WERI-Rb-1 (cell line): ENCODE data around the gene ARL5C.

Experiments
- DNase-seq: peaks from one replicate; pipeline ENCODE4 v3.0.0-alpha.2; 2020
- H3K27ac ChIP-seq: fragments of 250-450 bp; sonication (Bioruptor Pico); 2 replicates; pipeline ENCODE4 v1.5.1; 2020; ENCODE audit warnings: mild to moderate bottlenecking, moderate library complexity
- H3K27me3 ChIP-seq: fragments of 250-450 bp; sonication (Bioruptor Pico); 2 replicates; pipeline ENCODE4 v1.5.1; 2021; ENCODE audit warnings: mild to moderate bottlenecking, low read depth, moderate library complexity; ENCODE audit not compliant: insufficient read depth, severe bottlenecking
- H3K36me3 ChIP-seq: fragments of 250-450 bp; sonication (Bioruptor Pico); 2 replicates; pipeline ENCODE4 v1.5.1; 2020; ENCODE audit warnings: mild to moderate bottlenecking, moderate library complexity
- H3K4me3 ChIP-seq: 2 replicates; pipeline ENCODE4 v1.5.1; 2011; ENCODE audit warnings: low read depth, mild to moderate bottlenecking, control low read depth, low read length
- H3K9me3 ChIP-seq: fragments of 250-450 bp; sonication (Bioruptor Pico); 2 replicates; pipeline ENCODE4 v1.5.1; 2021; ENCODE audit warnings: mild to moderate bottlenecking, moderate library complexity; ENCODE audit not compliant: severe bottlenecking
- TF ChIP-seq, protein P1 (sequence below): IDR thresholded peaks from 2 replicates; pipeline ENCODE4 v1.5.1; 2011; ENCODE audit warnings: low read depth, mild to moderate bottlenecking, control low read depth, inconsistent platforms, low read length

Gene ARL5C

DNA sequence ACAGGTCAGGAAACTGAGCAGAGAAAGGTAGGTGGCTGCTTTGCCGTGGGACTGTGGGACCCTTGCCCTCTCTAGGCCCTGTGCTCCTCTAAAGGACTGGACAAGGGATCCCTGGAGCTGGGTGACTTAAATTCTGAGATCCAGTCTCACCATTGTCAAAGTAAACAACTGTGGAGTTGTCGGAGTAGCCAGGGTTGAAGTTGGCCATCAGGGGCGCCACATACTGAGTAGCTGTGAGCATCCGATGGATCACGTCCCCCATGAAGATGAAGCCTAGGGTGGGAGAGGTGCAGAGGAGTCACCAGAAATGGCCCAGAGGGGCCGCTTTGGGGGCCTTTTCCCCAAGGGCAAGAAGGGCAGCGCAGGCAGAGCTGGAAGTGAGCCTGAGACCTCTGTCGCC, 58.0 kb downstream of the ARL5C start:
- no peak for DNase-seq
- Histone ChIP-seq H3K4me3 (no peak overlapping the region), H3K27me3 (no peaks in the 10 kb centered on the region), H3K27ac (no peak overlapping the region), H3K36me3 (no peaks in the 10 kb centered on the region), H3K9me3 (no peaks in the 10 kb centered on the region)
- TF ChIP-seq, protein P1, sequence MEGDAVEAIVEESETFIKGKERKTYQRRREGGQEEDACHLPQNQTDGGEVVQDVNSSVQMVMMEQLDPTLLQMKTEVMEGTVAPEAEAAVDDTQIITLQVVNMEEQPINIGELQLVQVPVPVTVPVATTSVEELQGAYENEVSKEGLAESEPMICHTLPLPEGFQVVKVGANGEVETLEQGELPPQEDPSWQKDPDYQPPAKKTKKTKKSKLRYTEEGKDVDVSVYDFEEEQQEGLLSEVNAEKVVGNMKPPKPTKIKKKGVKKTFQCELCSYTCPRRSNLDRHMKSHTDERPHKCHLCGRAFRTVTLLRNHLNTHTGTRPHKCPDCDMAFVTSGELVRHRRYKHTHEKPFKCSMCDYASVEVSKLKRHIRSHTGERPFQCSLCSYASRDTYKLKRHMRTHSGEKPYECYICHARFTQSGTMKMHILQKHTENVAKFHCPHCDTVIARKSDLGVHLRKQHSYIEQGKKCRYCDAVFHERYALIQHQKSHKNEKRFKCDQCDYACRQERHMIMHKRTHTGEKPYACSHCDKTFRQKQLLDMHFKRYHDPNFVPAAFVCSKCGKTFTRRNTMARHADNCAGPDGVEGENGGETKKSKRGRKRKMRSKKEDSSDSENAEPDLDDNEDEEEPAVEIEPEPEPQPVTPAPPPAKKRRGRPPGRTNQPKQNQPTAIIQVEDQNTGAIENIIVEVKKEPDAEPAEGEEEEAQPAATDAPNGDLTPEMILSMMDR: no peak

DNA sequence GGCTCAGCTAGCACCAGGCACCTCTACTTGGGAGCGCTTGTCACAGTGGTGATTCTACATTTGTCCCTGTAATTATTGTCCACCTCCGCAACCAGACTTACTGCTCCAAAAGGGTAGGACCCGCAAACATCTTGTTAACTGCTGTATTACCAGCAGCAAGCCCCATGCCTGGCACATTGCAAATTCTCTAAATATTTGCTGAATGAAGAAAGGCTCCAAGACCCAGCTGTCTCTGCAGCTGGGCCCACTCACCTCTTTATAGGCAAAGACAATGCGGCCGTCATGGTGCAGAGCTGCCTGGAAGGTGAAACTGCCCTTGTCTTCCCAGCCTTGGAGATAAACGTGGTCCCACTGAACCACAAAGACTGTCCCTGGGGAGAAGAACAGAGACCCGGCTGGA, 58.8 kb downstream of the ARL5C start:
- Histone ChIP-seq H3K4me3 (no peak overlapping the region), H3K27me3 (no peaks in the 10 kb centered on the region), H3K36me3 (no peaks in the 10 kb centered on the region), H3K27ac (no peak overlapping the region), H3K9me3 (no peaks in the 10 kb centered on the region)
- DNase-seq: no peak
- TF ChIP-seq, protein P1: no peak
